ENCODE data around the gene SEL1L. TPM values are rescaled to one million over a fixed set of nuclear protein-coding genes. Genes with fewer than 3 reads are reported as not detected.
"Not testable (repeated sequence)": the region's sequence is repeated elsewhere in the genome, so short reads cannot be mapped to it uniquely, and the experiment has no call there.

SEL1L gene
- total RNA-seq, 4 donors from 2014 or later, result 46.8 to 63.9 (median 51.0) TPM

DNA sequence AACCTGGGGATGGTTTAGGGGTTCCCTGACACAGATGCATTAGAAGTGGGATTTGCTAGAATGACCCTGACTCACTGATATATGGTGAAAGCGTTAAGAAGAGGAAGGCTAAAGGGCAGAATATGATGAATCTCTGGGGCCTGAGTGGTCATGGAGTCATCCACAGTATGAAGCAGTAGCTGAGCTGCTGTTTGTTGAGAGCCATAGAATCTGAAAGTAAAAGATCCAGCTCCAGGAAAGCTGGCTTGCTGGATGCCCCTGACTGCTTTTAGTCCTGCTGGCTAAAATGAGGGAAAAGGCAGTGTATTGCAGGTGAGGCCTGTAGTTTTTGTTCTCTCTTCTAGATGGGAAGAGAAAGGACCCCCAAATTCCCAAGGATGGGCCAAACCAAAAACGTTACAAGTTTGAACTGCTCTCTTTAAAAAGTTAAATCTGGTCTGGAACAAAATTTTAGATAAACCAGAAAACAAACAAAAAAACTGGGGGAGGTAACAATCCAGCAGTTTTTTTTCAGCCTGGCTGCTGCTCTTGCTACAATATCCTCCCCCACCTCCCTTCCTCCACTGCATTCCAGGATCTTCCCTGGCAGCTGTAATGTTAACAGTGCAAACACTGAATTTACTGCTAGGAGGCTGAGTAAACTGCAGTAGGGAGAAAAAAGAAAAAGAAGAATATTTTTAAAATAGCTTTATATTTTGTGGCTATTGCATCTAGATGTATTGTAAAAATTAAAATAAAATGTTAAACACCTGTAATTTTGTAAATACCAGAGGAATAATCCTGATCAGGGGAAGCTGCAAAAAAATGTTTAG is 16.5 kb downstream of the SEL1L start:
- no peak for DNase-seq
- Histone ChIP-seq H3K27me3 (no peaks in the 10 kb centered on the region), H3K4me3 (no peak overlapping the region), H3K4me1 (peaks cover 44 to 46% of the 10 kb centered on the region in 2 donors), H3K9me3 (no peaks in the 10 kb centered on the region), H3K27ac (peak overlapping the region; percentile 63 to 78 (median 70)), H3K36me3 (peaks cover 0 to 4% of the 10 kb centered on the region in 2 donors)
- intact Hi-C loops (cut with DNase I; ENCODE audit: low total_unique reads), result no loop called here
- ATAC-seq, result peak; percentile 45 to 54
- TF ChIP-seq, protein P1, sequence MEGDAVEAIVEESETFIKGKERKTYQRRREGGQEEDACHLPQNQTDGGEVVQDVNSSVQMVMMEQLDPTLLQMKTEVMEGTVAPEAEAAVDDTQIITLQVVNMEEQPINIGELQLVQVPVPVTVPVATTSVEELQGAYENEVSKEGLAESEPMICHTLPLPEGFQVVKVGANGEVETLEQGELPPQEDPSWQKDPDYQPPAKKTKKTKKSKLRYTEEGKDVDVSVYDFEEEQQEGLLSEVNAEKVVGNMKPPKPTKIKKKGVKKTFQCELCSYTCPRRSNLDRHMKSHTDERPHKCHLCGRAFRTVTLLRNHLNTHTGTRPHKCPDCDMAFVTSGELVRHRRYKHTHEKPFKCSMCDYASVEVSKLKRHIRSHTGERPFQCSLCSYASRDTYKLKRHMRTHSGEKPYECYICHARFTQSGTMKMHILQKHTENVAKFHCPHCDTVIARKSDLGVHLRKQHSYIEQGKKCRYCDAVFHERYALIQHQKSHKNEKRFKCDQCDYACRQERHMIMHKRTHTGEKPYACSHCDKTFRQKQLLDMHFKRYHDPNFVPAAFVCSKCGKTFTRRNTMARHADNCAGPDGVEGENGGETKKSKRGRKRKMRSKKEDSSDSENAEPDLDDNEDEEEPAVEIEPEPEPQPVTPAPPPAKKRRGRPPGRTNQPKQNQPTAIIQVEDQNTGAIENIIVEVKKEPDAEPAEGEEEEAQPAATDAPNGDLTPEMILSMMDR (IDR thresholded peaks at IDR 0.05 in 4 of 5, conservative IDR thresholded peaks at IDR 0.05 in 1 of 5), result no peak
- TF ChIP-seq POLR2A (IDR thresholded peaks at IDR 0.05), result no peak
- in situ Hi-C loops (cut with MboI; ENCODE audit: low sequenced_read_pairs in 4 of 4), result no loop called here

DNA sequence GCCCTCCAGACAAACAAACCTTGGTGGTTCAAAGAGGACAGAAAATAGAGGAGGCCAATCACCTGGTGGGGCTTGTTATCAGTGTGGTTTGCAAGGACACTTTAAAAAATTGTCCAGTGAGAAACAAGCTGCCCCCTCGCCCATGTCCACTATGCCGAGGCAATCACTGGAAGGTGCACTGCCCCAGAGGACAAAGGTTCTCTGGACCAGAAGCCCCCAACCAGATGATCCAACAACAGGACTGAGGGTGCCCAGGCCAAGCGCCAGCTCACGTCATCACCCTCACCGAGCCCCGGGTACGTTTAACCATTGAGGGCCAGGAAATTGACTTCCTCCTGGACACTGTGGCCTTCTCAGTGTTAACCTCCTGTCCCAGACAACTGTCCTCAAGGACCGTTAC is 17.7 kb downstream of the SEL1L start:
- H3K9me3 ChIP-seq; intact Hi-C loops (cut with DNase I; ENCODE audit: low total_unique reads); H3K4me3 ChIP-seq; DNase-seq; H3K36me3 ChIP-seq; H3K27me3 ChIP-seq; in situ Hi-C loops (cut with MboI; ENCODE audit: low sequenced_read_pairs in 4 of 4); ATAC-seq: not testable (repeated sequence)
- Histone ChIP-seq H3K27ac (peak overlapping the region; percentile 10 to 78 (median 68)), H3K4me1 (peaks cover 48 to 52% of the 10 kb centered on the region in 2 donors)

GRCh38 chr14:81512826-81513225 is 20.8 kb downstream of the SEL1L start:
- DNase-seq; H3K36me3 ChIP-seq; intact Hi-C loops (cut with DNase I; ENCODE audit: low total_unique reads); H3K9me3 ChIP-seq; H3K27me3 ChIP-seq; H3K4me3 ChIP-seq; H3K27ac ChIP-seq; ATAC-seq; in situ Hi-C loops (cut with MboI; ENCODE audit: low sequenced_read_pairs in 4 of 4): not testable (repeated sequence)
- H3K4me1 ChIP-seq, result peaks cover 54 to 56% of the 10 kb centered on the region in 2 donors

- Histone ChIP-seq H3K27ac (peak overlapping the region in 2 of 4 donors; percentile 19 to 65), H3K9me3 (no peaks in the 10 kb centered on the region), H3K4me3 (no peak overlapping the region), H3K27me3 (no peaks in the 10 kb centered on the region), H3K4me1 (peaks cover 39 to 41% of the 10 kb centered on the region in 2 donors), H3K36me3 (peaks cover 0 to 6% of the 10 kb centered on the region in 2 donors)
- DNase-seq (no peak), ATAC-seq (no peak)
- intact Hi-C loops (cut with DNase I; ENCODE audit: low total_unique reads), result no loop called here
- in situ Hi-C loops (cut with MboI; ENCODE audit: low sequenced_read_pairs in 4 of 4), result no loop called here
- TF ChIP-seq POLR2A (IDR thresholded peaks at IDR 0.05), result no peak
Observed at GRCh38 chr14:81511111-81511904, 22.3 kb downstream of the SEL1L start.

DNA sequence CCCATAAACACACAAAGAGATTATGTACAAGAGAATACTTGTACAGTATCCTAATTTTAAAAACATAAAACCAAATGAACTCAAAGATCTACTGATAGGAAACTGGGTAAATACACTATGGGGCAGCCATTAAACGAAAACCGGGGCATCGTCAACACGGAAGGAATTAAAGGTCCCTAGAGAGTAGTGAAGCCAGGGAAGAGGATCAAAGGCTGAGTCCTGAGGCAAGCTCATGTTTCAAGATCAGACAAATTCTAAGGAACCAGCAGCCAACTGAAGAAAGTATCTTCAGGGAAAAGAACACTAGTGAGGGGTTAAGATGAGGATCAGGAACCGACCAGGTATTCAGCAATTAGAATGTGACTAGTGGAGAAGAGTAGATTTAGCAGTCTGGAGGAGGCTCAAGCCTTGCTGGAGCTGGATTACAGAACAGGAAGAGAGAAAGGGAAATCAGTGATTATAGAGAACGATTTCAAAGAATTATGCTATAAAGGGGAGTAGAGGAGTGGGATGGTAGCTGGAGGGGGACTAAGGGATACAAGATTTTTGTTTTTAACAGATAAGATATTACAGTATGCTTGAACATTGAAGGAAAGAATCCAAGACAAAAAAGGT is 23.7 kb downstream of the SEL1L start:
- in situ Hi-C loops (cut with MboI; ENCODE audit: low sequenced_read_pairs in 4 of 4), result no loop called here
- H3K36me3 ChIP-seq, result peaks cover 0 to 17% of the 10 kb centered on the region in 2 donors
- peak overlapping the region; percentile 29 to 65 (median 53) for H3K27ac ChIP-seq
- intact Hi-C loops (cut with DNase I; ENCODE audit: low total_unique reads), result no loop called here
- no peak for DNase-seq
- peak overlapping the region in 2 of 4 donors; percentile 1 to 7 for H3K4me3 ChIP-seq
- no peak for TF ChIP-seq POLR2A (IDR thresholded peaks at IDR 0.05)
- TF ChIP-seq, protein P1 (IDR thresholded peaks at IDR 0.05 in 4 of 5, conservative IDR thresholded peaks at IDR 0.05 in 1 of 5), result no peak
- no peaks in the 10 kb centered on the region for H3K9me3 ChIP-seq
- ATAC-seq, result peak; percentile 42 to 56
- no peaks in the 10 kb centered on the region for H3K27me3 ChIP-seq
- H3K4me1 ChIP-seq, result peaks cover 27 to 30% of the 10 kb centered on the region in 2 donors

Data from gastrocnemius medialis (tissue), 4 donors.